Glomerular endothelial cell (primary cell): ENCODE data around the gene CAMTA1. TPM values are rescaled to one million over a fixed set of nuclear protein-coding genes. Genes with fewer than 3 reads are reported as not detected.

Source experiments
- DNase-seq: peaks from one replicate; pipeline ENCODE4 v3.0.0-alpha.2; 2011; ENCODE audit warnings: low read depth, low spot score; ENCODE audit errors: extremely low read depth
- total RNA-seq: library from RNA; depleted of rRNA; stranded (reverse); fragments of >200 nt; gene quantifications from 2 replicates; pipeline ENCODE4 v1.2.3, GENCODE V29; 2015

Gene CAMTA1
- total RNA-seq, 1 donor from 2014 or later: 111 TPM

DNA sequence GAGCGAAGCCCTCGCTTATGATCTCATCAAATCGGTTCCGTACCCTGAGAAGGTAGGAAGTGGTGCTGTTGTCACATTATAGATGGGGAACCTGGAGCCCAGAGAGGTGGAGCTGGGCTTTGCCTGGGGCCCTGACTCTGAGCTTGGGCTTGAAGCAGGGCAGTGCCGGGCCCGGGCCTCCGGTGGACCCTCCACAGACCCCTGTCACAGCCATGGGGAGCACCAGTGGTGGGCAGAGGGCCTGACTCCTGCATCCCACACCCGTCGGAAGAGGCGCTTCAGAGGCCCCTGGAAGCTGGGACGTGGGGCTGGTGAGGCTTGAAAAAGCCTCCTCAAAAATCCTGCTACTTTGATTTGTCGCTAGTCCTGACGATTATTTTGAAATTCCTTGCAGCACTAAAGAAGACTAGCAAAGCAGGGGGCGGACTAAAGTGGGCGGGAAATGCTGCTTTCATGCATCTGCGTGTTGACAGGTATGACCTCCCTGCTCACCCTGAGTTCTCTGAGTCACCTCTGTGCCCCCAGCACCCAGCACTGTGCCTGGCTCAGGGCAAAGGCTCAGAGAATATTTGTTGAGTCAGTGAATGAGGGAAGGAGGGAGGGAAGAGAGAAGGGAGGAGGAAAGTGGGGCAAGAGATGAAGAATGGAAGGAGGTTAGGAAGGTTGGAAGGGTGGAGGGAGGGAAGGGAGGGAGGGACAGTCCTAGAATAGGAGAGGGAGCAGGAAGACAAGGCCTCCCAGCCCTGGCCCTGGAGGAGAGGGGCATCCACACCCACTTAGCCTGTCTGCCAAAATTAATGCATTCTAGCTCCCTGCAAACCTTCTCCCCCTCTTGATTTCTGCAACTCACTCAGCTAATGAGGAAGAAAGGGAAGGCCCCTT lies 723.0 kb downstream of the CAMTA1 start:
- no peak for DNase-seq

DNA sequence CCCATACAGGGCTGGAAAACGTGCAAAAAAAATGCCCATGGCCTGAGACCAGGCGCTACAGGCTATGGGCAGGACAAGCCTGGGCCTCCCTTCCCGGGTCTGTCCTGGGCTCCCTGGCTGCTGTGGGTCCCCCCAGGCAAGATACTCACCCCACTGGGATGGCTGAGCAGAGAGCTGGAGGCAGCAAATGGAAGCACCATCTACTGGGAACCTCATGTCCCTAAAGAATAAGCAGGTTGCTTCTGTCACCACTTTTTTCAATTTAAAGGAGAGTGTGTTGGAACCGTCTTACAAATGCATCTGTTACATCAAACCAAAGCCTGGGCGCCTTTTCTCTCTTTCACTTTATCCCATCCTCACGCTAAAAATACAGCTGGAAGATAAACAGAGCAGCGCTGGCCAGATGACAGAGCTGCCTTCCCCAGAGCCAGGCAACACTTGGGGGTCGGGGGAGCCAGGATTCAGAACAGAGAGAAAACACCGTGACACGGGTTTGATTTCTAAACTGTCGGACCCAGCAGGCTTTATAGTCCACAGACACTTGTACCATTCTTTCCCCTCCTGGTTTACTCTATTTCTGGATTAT lies 723.8 kb downstream of the CAMTA1 start:
- no peak for DNase-seq

DNA sequence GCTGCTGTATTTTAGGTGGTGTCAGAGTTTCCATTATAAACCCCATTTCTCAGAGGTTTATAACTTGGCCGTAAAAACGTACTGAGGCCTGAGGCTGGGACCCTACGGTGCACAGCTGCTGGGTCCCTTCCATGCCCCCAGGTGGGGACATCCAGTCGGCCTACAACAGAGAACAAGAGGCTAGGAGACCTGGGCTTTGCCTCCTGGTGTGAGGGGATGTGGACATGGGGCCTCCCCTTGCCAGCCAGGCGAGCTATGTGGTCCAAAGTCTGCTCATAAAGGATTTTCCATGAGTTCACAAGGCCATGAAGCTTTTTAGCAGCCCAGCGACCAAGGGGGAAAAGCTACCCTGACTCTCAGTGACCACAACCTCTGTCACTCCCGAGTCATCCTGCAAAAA lies 724.3 kb downstream of the CAMTA1 start:
- no peak for DNase-seq

DNA sequence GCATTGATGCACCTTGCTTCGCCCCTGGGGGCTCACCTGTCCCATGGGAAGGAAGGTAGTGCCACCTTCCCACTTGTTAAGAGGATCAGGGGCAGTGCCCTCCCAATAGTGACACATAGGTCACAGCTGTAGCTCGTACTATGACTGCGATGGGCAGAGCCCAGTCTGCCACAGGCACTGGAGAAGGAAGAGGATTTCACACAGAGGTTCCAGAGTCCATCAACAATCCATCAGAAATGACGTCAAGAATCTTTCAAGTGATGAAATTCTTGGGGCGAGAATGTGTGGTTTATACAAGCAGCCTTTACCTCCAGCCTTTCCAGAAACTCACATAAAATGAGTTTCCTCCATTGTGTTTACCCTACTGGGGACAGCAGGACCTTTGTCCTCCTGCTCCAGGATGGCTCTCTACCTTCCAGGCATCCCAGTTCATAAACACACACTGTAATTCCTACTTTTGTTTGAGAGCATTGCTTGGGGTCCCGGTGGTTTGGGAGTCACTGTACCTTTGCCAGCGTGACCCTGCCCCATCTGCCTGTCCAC lies 725.2 kb downstream of the CAMTA1 start:
- DNase-seq: no peak

DNA sequence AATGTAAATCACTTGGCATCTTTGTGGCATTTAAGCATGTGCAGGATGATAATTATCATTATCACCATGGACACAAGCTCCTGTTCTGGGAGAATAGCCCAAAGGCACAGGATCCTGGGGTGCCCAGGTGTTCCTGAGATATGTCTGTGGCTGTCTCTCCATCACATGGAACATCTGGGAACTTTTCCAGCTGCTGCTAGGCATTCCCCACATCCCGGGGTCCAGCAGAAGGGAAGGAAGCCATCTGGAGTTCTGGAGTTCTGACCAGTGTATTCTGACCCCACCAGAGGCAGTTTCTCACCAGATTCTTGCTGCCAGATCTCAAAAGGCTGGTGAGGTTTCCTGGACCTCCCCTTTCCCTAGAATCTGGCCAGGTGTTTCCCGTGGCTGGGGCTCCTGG lies 726.1 kb downstream of the CAMTA1 start:
- no peak for DNase-seq

DNA sequence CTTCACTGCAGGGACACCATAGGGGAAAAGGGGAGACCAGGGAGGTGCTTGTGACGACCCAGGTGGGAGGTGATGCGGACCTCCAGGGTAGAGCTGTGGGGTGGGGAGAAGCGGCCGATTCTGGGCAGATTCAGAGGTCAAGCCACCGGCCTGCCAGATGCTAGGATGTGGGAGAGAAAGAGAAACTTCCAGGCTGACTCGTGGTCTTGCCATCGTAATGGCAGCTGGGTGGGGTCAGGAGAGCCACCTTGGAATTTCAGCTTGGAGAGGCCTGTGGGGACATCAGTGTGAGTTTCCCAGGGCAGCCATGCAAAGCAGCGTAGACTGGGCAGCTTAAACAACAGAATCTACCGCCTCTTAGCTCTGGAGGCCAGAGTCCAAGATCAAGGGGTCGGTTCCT lies 727.8 kb downstream of the CAMTA1 start:
- DNase-seq: no peak

DNA sequence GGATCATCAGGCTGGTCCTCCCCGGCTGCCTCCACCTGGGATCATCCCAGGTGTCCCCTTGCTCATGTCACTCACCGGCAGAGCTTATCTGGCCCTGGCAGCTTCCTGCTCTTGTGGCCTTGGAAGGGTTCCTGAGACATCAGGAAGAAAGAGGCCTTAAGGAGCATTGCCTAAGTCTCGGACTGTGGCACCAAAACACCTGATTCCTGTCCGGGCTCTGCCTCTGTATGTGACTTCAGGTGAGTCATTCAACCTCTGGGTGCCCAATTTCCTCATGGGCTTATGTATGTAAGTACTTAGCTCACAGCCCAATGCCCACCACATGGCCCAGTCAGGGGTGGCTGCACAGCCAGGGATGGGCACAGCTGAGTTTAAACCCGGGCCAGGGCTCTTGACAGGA lies 729.9 kb downstream of the CAMTA1 start:
- no peak for DNase-seq

DNA sequence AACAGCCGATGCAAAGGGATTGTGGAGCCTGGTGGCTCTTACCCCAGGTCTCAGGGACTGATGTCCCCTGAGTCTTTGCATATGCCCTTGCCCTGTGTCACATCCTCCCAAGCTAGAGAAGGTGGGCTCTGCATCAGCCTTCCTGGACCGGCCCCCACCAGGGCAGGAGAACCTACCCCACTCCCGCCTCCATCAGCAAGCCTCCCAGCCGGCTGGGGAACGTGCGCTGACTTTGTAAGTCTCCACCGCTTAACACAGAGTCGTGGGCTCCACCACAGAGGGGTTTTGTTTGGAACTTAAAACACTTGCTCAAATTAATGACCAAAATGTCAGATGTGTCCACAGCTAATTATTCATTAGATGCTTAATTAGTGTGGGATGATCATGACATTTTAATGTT lies 730.6 kb downstream of the CAMTA1 start:
- DNase-seq: no peak

DNA sequence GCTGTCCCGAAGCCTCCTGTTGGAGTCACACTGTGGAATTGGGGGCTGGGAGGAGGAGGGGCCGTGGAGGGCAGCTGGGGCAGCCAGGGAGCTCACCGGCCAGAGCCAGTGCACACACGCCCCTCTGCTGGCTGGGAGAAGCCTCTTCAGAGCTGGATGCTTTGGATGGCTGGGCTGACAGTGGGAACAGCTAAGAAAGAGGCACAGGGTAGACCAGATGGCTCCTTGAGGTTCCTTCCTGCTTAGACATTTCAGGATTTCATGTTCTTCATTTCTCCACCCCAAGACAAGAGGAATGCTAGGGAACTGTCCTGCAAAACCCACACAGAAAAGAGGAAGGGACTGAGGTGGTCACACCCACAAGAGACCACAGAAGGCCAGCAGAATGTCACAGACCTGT lies 731.1 kb downstream of the CAMTA1 start:
- DNase-seq: no peak

DNA sequence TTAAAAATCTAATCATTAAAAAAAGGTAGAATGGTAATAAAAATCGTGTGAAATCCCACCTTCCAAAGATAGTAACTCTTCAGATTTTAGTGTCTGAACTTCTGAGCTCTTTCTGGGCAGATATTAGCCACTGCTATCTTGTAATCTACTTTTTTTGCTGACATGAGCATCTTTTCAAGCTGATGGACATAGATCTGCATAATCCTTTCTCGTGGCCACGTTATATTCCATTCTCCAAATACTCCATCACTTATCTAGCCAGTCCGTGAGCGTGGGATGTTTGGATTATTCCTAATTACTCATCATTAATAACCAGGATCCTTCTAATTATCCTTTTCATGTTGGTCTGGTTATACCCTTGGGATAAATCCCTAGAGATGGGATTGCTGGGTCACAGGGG lies 731.7 kb downstream of the CAMTA1 start:
- no peak for DNase-seq

DNA sequence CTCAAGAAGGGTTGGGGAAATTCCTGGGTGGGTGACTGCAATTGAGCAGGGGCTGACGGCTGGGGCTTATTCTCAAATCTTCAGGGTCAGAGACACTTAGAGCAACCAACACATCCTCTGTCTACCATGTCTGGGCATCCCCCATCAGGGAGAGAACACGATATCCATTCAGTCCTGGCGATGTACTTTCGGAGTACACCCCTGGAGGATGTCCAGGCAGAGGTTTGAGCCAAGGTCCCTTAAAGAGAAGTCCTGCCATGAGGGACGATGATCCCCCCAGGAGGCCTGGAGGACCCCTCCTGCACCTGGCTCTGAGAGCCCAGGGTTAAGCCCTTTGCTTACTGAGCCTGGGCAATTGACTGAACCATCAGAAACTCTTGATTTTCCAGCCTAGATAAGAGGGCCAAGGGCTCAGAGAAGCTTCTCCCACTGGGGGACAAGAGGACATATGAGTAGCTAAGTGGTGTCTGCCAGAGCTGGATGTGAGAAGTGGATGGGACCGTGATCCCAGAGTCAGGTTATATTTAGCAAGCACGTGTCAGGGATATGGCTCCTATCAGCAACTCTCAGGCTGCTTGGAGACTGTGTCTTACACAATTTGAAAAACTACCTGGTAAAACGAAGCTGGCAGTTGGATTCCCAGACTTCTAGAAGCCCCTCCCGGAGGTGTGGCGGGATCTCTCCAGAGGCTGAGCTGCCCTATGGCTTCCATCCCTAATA lies 732.5 kb downstream of the CAMTA1 start:
- no peak for DNase-seq

DNA sequence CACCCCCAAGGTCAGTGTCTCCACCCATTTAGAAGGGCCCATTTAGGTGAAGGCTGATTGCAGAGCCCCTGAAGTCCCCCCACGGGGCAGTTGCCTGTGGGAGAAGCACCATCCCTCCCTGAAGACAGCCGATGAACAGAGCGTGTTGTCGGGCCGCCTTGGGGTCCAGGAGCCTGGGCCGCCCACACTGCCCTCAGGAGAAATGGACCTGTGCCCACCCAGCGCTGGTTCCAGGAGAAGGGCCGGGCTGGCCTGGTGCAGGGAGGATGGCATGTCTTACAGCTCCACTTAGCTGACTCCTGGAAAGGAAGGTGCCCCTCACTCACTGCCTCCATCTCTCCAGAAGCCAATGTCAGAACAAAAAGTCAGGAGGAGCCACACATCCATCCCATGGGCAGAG lies 733.2 kb downstream of the CAMTA1 start:
- no peak for DNase-seq

DNA sequence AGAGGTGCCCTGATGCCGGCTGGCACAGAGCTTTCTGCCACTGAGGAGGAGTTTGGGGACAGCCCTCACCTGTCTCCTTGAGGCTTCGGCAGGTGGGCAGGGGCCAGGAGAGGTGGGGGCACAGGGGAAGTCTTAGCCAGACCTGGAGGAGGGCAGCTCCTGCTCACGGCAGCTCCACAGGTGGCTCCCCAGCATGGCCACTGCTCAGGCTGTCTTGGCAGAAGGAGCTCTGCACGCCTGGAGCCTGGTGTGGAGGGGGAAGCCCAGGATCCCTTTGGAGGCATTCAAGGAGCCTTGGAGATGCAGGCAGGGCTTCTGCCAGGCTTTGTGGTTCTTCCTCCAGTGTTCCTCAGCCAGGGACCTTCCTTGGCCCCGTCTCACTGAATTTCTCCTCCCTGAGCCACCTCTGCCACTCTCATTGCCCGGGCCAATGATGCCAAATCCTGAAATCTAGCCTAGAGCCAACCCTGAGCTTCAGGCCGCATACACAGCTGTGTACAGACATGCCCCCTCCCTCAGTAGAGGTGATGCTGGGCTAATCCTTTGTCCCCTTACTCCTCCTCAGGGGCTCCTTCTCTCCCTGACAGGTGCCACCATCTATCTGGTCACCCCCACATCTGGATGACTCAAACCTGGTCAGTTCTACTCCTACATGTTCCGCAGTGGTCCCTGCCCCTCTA lies 734.1 kb downstream of the CAMTA1 start:
- DNase-seq: no peak

DNA sequence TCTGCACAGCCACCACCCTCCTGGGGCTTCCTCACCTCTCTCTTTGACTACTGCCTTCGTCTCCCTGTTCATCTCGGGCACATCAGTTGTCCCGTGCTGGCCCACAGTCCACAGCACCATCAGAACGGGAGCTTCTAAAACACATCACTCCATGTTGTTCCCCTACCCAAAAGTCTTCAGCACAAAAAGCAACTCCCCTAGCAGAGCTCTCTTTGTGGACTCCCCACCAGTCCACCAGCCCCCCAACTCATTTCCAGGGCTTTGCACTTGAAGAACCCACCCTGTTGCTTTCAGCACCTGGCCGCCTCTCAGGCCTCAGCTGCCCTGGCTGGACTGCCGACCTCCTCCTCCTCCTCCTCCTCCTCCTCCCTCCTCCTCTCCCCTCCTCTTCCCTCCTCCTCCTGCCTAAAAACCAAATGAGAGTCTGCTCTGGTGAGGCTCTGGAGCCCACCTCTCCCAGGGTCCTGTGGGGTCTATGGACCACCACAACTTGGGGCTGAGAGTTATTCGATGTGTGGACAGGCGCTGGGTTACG lies 734.7 kb downstream of the CAMTA1 start:
- no peak for DNase-seq

DNA sequence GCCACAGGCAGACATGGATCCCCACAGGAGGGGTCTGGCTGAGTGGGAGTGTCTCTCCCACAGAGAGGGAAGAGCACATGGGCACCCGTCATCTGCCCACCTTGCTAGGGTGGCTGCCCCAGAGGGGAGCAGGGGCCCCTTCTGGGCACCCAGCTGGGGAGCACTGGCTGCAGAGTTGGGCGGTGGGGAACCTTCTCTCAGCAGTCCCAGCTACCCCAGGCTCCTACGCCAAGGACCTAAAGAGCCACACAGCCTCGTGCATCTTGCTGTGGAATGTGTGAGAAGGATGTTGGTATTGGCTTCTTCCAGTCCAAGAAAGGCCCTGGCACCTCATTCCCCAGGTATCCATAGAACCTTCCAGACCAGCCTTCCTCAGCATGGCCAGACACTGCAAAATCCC lies 735.2 kb downstream of the CAMTA1 start:
- no peak for DNase-seq

DNA sequence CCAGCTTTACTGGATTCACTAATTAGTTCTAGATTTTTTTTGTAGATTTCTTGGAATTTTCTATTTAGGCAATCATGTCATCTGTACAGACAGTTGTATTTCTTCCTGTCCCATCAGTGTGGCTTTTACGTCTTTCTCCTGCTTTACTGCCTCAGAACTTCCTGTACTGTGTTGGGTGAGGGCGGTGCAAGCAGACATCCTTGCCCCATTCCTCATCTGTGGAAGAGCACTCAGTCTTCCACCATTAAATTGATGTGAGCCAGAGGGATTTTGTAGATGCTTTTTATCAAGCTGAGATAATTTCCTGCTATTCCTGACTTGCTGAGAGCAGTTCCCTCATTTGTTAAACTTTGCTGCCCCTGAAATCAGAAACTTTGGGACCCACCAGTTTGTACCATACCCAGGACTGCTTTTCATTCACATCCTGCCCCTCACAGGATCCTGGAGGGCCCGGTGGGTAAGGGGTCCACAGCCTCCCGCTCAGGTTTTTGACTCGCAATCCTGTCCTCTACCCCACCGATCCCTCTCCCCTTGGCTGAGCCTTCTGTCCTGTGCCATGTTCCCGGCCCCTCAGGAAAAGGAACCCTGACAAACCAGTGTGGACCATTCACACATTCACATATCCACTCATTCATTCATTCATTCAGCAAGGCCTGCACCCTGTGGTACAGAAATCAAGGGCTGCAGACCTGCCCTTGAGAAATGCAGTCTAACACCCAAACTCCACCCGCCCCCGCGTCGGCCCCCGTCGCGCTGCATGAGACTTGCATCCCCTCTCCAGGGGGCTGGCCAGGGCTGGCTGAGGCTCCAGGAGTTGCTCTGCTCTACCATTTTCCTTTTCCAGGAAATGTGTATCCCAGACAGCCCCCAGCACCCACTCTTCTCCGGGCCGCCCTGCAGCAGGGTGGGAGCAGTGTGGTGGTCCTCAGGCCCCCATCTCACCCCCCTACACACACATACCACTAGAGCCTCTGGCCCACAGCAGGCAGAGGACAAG lies 739.4 kb downstream of the CAMTA1 start:
- no peak for DNase-seq

DNA sequence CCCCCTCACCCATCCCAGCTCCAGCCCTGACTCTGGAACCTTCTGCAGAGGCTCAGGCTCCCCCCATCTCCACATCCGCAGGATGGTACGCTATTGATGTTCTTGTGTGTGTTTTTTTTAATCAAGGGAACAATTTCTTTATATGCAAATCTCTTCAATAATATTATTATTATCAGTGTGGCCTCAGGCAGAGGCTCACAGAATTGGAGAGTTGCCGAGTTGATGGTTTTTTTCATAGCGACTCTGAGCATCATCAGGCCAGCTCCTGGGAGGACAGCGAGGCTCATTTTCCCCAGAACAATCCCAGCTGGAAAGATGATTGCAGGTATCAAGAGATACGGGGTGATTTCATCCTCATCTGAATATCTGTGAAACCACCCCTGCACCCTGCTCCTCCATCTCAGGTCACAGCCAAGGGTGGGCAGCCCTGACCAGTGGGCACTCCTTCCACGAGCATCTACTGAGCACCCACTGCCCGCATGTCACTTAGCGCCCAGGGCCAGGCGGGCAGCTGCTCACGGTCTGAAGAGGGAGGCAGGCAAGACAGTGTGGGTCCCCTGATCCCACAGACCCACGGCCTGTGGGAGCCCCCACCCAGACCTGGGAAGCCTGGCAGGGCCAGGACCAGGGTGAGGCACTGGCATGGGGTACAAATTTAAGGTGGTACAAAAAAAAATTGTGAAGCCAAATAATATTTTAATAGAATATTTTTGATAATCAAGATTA lies 740.2 kb downstream of the CAMTA1 start:
- no peak for DNase-seq

DNA sequence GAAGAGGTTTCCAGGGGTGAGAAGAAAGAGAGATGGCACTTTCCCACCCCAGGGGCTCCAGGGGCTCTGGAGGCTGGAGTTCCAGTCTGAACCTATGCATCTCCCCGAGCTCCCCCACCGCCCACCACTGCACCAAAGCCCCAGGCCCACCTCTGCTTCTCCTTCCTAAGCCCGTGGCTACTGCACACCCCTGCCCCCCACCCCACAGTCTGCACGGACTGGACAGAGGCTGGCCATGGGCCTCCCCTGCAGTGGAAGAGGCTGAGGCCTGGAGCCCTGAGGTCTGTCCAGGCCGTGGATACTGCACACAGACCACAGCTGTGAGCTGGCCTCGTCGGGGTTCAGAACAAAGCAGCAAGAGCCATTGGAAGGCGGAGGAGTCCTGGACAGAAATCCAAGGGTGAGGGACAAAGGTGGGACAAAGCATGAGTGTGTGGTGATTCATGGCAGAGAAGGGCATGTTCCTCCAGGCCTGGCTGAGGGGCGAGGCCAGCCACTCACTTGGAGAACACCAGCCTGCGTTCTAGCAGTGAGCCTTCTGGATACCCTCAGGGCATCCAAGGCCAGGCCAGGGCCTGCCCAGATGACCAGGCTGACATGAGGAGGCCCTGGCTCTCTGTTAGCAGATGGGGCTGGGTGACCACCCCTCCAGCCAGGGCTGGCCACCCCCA lies 741.1 kb downstream of the CAMTA1 start:
- no peak for DNase-seq
